NCI-H510A (cell line): ENCODE measurements around the gene SMAP1.

Experiments used
- DNase-seq: peaks from one replicate; lab custom pipeline; 2025; lab: John Stamatoyannopoulos, UW

Gene SMAP1

DNA sequence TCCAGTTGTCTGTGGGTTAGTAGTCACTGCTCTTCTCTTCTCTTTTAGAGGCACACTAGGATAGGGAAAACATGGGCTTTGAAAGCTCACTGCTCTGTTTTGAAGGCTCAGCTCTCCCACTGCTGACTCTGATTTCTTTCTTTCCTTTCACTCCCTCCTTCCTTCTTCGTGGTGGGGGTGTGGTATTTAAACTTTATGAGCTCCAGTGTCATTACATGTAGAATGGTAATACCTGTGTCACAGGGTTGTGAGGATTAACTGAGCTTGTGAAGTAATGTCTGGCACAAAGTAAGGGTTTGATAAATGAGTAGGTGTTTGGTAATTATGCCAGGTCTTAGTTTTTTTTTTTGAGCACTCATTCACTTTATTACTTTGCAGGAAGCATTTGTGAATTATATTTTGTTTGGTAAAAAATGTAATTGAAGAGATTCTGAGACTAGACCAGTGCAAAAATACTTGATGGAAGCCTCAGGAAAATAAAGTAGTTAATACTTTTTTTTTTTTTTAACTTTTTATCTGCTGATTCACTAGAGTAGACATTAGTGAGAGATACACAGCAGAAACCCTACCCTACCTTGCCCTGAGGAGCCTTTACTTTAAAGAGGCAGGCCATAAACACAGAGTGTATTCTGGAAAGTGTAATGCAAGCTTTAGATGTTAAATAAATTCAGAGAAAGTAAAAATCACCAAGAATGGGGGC lies 17.3 kb downstream of the SMAP1 start:
- DNase-seq: no peak

GRCh38 chr6:70685494-70686180 lies 18.0 kb downstream of the SMAP1 start:
- no peak for DNase-seq

DNA sequence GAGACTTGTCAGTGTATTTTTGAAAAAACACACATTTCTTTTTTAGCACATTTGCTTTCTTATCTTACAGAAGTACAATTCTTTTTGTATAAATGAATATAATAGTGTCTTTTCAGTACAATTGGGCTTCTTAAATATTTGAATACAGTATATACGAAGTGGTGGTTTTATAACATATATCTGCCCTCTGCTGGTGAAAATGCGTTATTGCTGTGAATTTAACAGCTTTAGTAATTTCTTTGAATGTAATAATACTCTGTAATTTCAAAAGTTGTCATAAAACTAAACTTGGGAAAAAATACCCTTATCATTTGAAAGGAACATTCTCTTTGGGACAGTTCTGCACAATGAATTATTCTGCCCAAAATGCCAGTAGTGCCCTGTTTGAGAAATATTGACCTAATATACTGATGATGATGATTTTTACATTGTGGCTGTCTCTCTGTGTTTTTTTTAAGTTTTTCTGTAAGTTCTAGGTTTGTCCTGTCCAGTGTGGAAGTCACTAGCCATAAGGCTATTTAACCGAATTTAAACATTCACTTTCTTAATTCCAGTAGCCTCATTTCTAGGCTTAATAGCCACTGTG lies 19.0 kb downstream of the SMAP1 start:
- DNase-seq: no peak

DNA sequence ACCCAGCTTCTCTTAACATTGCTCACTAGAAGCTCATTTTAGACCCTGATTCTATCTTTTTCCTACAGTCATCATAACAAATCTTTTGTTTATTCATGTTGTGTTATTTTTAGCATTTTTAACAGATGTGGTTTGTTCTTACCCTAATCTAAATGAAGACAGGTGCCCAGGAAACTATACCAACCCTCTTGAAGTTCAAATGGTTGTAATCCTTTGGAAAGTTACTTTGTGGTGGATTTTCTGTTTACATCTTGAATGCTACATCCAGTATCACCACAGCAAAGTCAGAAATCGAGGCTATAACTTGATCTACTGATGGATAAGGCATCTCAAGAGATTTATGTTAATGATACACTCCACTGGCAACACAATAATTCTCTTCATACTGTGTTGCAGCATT lies 26.2 kb downstream of the SMAP1 start:
- no peak for DNase-seq

GRCh38 chr6:70694371-70694770 lies 26.7 kb downstream of the SMAP1 start:
- no peak for DNase-seq

GRCh38 chr6:70700922-70701876 lies 33.5 kb downstream of the SMAP1 start:
- DNase-seq: no peak

GRCh38 chr6:70705772-70706171 lies 38.1 kb downstream of the SMAP1 start:
- DNase-seq: no peak

DNA sequence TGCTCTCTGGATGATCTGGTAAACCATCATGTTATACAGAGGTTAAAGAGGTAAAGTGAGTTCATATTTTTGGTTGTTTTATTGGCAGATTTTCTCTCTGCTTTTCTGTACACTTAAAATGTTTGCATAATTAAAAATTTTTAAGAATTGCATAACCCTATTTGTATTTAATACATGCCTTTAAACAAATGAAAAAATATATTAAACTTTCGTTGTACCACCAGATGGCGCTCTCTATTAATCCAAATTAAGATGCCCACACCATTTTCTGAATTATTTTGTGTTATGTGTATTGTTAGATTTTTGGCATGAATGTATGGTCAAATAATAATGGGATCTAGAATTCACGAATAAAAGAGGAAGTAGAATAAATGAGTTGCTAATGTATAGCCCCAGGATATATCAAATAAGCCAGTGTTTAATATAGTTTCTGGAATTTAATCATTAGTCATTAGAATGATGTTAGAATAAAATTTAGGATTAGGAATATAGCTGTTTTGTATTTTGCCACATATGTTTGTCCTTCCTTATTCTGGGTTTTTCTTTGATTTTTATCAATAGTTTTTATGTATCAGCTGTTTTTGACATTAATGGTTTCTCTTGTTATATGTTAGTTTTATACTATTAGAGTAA lies 38.9 kb downstream of the SMAP1 start:
- DNase-seq: no peak

GRCh38 chr6:70707893-70708292 lies 40.2 kb downstream of the SMAP1 start:
- no peak for DNase-seq

- no peak for DNase-seq
Observed at GRCh38 chr6:70708448-70708847, 40.8 kb downstream of the SMAP1 start.

GRCh38 chr6:70709826-70710225 lies 42.1 kb downstream of the SMAP1 start:
- no peak for DNase-seq

- no peak for DNase-seq
Observed at GRCh38 chr6:70714716-70715257, 47.1 kb downstream of the SMAP1 start.

GRCh38 chr6:70717038-70717801 lies 49.5 kb downstream of the SMAP1 start:
- DNase-seq: no peak

GRCh38 chr6:70724524-70724923 lies 56.8 kb downstream of the SMAP1 start:
- no peak for DNase-seq

GRCh38 chr6:70725817-70726415 lies 58.2 kb downstream of the SMAP1 start:
- DNase-seq: no peak

- no peak for DNase-seq
Observed at GRCh38 chr6:70734381-70734780, 66.7 kb downstream of the SMAP1 start.

GRCh38 chr6:70734979-70735378 lies 67.3 kb downstream of the SMAP1 start:
- DNase-seq: no peak

GRCh38 chr6:70735513-70735912 lies 67.8 kb downstream of the SMAP1 start:
- no peak for DNase-seq

DNA sequence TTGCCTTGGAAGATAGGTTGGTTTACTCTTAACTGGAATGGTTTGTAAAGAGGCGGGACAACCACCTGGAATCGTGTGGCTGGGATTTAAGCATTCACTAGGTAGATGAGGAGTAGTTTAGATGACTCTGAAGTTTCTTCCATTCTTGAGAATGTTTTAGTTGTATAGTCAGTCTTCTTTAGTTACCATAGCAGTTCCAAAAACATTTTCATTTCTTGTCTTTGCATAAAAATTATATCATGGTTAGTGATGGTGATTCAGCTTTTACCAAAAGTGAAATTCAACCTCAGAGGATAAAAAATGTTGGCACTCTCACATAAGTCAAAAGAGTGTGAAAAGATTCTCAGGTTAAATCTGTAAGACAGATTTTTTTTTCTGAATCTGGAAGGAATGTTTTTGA lies 70.3 kb downstream of the SMAP1 start:
- DNase-seq: no peak

DNA sequence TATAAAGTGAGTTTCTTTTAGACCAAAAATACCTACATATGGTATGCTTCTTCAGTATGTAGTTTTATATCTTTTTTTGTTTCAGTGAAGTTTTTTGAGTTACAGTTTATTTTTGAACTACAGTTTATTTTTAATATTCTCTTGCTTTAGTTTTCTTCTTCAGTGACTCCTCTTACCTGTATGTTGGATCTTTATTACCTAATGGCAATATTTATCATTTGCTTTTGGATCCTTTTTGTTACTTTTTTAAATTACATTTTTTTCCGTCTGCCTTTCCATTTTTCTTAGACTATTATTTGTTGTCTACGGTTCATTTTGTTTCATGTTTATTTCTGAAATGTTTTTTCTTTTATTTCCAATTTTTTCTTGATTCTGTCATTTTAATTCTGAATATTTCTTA lies 71.9 kb downstream of the SMAP1 start:
- no peak for DNase-seq
